ENCODE results near the gene SETD5.
"Not testable (repeated sequence)": the region's sequence is repeated elsewhere in the genome, so short reads cannot be mapped to it uniquely, and the experiment has no call there.

Gene SETD5

DNA sequence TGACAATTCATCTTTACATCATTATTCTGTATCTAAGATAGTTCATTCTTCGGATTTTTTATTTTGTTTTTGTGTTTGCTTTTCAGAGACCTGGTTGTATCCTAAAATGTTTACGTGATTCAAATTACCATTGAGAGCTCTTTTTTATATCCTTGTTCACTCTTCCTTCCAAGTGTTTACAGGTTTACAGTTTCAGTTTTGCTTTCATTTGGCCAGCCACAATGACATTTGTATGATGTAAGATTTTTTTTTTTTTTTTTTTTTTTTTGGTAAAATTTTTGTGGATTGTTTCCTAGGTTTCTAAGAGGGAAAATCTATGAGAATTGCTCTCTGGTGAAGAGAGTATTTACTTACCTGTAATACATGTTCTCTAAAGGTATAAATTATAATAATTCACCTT lies 55.0 kb downstream of the SETD5 start:
- in situ Hi-C loops (cut with MboI; ENCODE audit: low sequenced_read_pairs): no loop called here

DNA sequence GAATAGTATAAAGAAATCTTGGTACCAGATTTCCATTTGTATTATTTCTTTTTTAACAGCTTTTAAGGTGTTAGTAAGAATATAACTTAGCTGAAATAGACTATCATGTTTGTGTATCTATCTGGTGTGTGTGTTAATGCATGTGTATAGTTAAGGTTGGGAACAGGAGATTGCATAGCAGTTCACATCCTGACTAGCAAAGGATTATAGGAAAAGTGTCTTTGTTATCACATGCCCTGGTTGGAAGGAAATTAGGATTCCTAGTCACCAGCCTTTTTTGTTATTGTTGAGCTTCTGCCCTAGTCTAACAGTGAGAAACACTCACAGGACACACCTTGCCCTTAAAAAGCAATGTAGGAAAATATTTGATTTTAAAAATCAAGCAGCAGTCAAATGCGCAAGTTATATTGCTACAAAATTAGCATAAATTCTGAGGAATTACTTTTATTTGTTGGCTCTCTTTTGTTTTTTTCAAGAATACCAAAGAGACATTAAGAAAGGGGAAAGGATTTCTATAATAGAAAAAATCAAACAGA lies 58.2 kb downstream of the SETD5 start:
- in situ Hi-C loops (cut with MboI; ENCODE audit: low sequenced_read_pairs): no loop called here

GRCh38 chr3:9467451-9467850 lies 70.0 kb downstream of the SETD5 start:
- in situ Hi-C loops (cut with MboI; ENCODE audit: low sequenced_read_pairs): no loop called here

GRCh38 chr3:9468460-9468859 lies 71.0 kb downstream of the SETD5 start:
- in situ Hi-C loops (cut with MboI; ENCODE audit: low sequenced_read_pairs): no loop called here

GRCh38 chr3:9469986-9470385 lies 72.6 kb downstream of the SETD5 start:
- in situ Hi-C loops (cut with MboI; ENCODE audit: low sequenced_read_pairs): no loop called here

DNA sequence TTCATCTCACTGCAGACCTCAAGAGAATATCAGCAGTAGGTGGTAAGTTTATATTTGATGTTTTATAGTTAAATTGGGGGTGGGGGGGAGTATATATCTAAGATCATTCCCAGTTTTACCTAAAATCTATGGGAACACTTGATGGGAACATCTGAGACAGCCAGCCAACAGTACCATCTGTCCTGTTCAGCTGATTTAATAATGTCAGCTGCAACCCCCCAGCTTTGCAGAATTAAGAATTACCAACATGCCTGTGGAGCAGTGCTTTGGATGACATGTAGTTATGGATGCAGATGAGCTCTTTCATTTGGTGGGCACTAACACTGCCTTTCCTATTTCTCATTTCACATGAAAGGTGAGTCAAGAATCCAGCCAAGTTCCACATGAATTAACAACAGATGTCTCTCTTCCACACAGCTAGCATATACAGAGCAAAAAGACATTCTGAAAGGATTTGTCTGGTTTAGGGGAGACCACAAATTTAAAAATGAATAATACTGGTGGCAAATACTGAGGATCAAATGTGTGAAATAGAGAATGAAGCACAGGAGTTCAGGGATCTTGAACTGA lies 76.2 kb downstream of the SETD5 start:
- in situ Hi-C loops (cut with MboI; ENCODE audit: low sequenced_read_pairs): no loop called here

DNA sequence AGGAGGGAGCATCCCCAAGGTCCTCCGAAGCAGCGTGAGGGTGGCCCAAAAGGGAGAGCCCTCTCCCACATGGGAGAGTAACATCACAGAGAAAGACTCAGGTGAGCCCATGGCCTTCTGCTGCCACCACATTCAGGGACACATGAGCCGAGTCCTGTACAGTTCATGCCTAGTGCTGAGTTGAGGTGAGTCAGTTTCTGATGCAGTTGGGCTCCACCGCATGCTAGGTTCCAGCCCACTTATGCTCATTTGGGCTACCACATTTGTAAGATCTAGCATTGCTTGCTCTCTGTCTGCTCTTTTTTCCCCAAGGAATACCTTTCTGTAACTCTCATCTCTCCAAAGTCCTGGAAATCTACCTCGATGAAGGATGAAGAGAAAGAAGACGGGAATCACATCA lies 77.1 kb downstream of the SETD5 start:
- in situ Hi-C loops (cut with MboI; ENCODE audit: low sequenced_read_pairs): no loop called here

- in situ Hi-C loops (cut with MboI; ENCODE audit: low sequenced_read_pairs): no loop called here
Observed at GRCh38 chr3:9476935-9477334, 79.5 kb downstream of the SETD5 start.

- in situ Hi-C loops (cut with MboI; ENCODE audit: low sequenced_read_pairs): no loop called here
Observed at GRCh38 chr3:9480265-9480664, 82.8 kb downstream of the SETD5 start.

- in situ Hi-C loops (cut with MboI; ENCODE audit: low sequenced_read_pairs): no loop called here
Observed at GRCh38 chr3:9485248-9485647, 87.8 kb downstream of the SETD5 start.

DNA sequence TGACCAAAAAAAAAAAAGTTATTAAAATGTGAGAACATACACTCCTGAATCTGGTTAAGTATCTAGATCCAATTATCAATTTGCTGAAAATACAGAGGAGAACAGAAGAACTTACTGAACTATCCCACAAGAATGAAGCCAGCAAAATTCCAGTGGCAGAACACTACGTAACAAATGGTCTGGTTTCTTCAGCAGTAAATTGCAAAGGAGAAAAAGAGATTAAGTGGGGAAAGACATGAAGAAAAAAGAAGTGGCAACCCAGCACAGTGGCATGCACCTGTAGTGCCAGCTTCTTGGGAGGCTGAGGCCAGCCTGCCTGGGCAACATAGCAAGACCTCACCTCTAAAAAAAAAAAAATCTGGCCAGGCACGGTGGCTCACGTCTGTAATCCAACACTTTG lies 94.1 kb downstream of the SETD5 start:
- in situ Hi-C loops (cut with MboI; ENCODE audit: low sequenced_read_pairs): no loop called here

GRCh38 chr3:9494036-9494435 lies 96.6 kb downstream of the SETD5 start:
- in situ Hi-C loops (cut with MboI; ENCODE audit: low sequenced_read_pairs): not testable (repeated sequence)

DNA sequence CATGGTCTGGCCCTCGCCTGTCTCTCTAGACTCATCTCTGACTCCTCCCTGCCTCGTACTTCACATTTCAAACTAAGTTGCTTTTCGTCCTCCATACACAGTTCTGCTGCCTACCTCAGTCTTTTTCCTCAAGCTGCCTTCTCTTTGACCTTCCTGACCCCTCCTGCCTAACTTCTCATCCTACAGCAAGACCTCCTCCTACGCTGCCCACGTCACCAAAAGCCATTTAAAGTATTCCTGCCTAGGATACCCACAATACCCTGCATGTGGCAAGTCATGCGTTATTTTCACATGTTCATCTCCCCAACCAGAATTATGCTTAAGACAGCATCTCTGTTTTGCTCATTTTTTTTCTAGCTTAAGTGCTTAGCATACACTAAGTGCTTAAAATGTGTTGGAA lies 99.5 kb downstream of the SETD5 start:
- in situ Hi-C loops (cut with MboI; ENCODE audit: low sequenced_read_pairs): no loop called here

GRCh38 chr3:9497821-9498565 lies 100.6 kb downstream of the SETD5 start:
- in situ Hi-C loops (cut with MboI; ENCODE audit: low sequenced_read_pairs): no loop called here

DNA sequence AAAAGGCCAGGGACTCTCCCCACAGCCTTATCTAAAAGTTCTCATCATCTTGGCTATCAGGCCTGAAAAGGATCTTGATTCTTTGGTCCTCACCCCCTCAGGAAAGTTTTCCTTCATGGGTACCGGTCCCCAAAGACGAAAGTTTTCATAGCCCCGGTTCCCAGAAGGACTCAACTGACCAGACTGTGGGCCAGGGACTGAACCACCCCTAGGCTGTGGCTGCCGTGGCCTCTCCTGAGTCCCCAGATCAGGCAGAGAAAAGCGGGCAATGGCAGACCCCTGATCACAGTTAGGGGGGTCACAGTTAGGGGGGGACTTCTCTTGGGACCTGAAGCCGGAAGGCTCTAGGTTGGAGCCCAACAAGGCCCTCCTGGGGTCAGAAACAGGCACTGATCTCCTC lies 101.4 kb downstream of the SETD5 start:
- in situ Hi-C loops (cut with MboI; ENCODE audit: low sequenced_read_pairs): no loop called here

DNA sequence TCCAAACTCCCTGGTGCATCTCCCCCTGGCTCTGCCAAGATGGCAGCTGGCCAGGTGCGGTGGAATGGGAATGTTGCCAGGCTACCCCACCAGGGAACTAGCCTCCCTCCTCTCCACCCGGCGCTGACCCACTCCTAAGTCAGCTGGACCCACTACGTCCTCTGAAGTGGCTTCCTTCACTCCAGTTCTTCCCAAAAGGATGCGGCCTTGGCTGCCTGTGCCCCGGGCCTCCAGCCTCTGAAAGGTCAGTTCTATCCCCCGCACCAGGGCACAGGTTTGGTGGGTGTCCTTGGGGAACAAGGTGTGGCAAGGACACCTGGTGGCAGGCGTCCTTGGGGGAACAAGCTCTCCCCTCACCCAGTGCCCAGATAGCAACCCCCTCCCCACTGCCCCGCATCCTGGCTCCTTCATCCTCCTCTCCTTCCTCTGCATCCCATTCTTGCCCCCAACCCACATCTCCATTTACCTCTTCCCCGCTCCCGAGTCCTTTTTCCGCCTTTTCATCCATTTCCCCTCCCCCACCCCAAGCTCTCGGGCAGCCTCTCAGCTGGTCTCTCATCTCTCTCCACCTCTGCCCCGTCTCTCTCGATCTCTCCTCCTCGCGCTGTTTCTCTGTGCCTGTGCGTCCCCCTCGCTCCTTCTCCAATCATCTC lies 102.2 kb downstream of the SETD5 start:
- in situ Hi-C loops (cut with MboI; ENCODE audit: low sequenced_read_pairs): loop anchor here (25.0 kb wide), 1 partner anchor 838 kb away; no protein-coding TSS in a partner anchor

DNA sequence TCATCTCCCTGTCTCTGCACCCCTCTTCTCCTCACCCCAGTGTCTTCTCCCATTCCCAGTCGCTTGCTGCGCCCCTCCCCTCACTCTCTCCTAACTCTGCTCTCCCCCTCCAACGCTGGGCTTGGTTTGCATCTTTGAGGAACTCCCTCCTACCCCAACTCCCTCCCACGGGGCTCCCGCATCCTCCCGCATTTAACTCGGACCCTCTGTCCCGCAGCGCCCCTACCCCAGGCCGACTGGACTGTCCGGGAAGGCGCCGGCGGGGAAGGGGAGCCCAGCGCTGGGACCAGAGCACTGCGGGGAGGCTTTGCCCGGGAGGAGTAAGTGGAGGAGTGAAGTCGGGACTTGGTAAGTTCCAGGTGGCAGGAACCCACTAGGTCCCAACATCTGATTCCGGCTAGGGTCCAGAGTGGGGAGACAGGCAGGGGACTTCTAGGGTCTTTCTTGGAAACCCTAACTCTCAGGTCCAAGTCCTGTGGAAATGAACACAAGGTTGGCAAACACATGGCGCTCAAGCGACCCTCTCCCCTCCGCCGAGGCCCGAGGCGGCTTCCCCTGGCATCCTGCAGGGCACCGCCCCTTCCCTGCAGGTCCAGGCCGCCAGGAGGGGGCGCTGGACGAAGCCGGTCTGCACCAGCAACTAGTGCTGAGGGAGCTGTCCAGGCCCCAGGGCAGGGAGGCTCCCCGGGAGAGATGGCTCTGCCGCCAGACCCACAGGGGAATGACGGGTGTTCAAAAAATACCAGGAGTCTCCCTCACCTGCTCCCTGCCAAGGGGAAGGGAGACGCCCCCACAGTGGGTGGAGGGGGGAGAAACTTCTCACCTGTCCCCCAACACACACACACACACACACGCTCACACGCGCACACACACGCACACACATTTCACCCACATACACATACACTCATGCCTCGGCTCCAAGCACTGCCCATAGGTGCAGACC lies 103.0 kb downstream of the SETD5 start:
- in situ Hi-C loops (cut with MboI; ENCODE audit: low sequenced_read_pairs): loop anchor here (25.0 kb wide), 1 partner anchor 837 kb away; no protein-coding TSS in a partner anchor

- in situ Hi-C loops (cut with MboI; ENCODE audit: low sequenced_read_pairs): loop anchor here (25.0 kb wide), 1 partner anchor 836 kb away; no protein-coding TSS in a partner anchor
Observed at GRCh38 chr3:9501226-9501625, 103.8 kb downstream of the SETD5 start.

- in situ Hi-C loops (cut with MboI; ENCODE audit: low sequenced_read_pairs): loop anchor here (25.0 kb wide), 1 partner anchor 834 kb away; no protein-coding TSS in a partner anchor
Observed at GRCh38 chr3:9503283-9503682, 105.9 kb downstream of the SETD5 start.

All from HL-60/S4 (cell line).